Activated CD8-positive, alpha-beta memory T cell treated with anti-CD3 and anti-CD28 coated beads for 1 hour (primary cell): ENCODE measurements around the gene TLR1.
"Not testable (repeated sequence)": the region's sequence is repeated elsewhere in the genome, so short reads cannot be mapped to it uniquely, and the experiment has no call there.

Experiments
- DNase-seq, 2 donors: peaks; one replicate each; pipeline ENCODE4 v3.0.0-alpha.2; 2020; ENCODE audit warnings: low read depth in 1 of 2; ENCODE audit errors: extremely low read depth in 1 of 2

Gene TLR1

GRCh38 chr4:38811297-38811696 is 6.7 kb upstream of the TLR1 start:
- DNase-seq, result no peak

- DNase-seq, result not testable (repeated sequence)
Observed at GRCh38 chr4:38807462-38807861, 2.9 kb upstream of the TLR1 start.

- DNase-seq, result not testable (repeated sequence)
Observed at GRCh38 chr4:38806251-38806650, 1.7 kb upstream of the TLR1 start.

- no peak for DNase-seq
Observed at GRCh38 chr4:38805530-38806145, 1.0 kb upstream of the TLR1 start.

DNA sequence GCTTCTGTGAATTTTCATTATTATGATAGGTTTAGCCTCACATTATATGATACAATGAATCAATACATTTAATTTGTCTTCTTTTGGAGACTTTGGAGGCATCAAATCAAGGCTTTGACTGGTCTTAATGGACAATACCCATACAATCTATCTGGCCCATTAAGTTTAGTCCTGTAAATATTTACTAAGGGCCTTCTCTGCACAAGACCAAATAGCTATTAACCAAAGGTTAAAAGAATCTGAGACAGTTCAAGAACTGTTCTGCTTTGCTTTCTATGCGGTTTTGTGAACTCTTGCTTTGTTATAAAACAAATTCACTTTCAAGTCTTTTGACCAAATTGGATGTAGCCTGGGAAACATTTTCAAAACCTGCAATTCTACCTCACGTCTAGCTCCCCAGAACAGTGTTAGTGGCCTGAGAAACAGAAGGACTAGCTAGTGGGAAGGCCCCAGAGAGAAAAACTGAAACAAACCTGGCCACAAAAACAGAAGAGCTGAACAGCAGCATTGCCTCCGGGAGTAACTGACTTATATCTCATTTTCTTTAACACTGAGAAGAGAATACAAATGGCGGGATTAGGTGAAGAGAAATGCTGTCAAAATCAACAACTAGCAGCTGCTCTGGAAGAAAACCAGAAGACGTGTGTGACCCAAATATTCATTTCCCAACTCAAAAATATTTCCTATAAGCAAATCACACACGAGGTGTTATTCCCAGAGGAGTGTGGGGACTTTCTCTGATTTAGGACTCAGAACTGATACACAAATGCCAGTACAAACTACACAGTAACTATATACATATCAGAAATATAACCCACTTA is 548 bp downstream of the TLR1 start:
- DNase-seq, result no peak

DNA sequence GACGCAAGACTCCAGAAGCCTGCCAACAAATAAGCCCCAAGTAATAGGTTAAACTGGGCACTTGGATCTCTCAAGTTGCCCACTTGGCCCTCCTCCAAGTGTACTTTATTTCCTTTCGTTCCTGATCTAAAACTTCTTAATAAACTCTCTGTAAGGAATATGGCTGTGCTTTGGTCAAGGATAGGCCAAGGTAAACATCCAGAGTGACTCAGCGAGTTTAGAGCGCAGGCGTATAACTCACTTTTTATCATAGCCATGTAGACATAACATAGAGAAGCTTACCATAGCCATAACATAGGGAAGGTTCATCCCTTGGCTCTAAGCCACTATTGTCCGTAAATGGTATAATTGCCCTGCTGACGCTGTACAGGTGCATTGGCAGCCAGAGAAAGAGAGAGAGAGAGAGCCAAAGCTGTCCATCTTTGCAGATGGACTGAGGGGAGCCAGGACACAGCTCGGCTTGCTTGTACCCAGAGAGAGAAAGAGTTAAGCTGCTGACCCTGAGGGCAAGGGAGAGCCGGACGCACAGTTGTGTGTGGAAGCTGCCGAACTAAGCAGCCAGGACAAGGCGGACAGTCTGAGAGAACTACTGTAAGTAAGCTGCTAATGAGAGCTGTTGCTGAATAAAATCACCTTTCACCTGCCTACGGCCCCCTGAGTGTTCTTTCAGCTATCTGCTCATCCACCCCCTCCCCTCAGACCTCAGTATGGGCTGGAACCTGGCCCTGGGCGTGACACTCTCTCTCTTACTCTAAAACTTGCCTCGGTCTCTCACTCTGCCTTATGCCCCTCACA is 1.8 kb downstream of the TLR1 start:
- DNase-seq, result no peak

- no peak for DNase-seq
Observed at GRCh38 chr4:38800961-38801450, 3.6 kb downstream of the TLR1 start.

- DNase-seq, result no peak
Observed at GRCh38 chr4:38800366-38800765, 4.2 kb downstream of the TLR1 start.

- DNase-seq, result no peak
Observed at GRCh38 chr4:38795087-38795486, 9.5 kb downstream of the TLR1 start.

- DNase-seq, result no peak
Observed at GRCh38 chr4:38794051-38794450, 10.5 kb downstream of the TLR1 start.

DNA sequence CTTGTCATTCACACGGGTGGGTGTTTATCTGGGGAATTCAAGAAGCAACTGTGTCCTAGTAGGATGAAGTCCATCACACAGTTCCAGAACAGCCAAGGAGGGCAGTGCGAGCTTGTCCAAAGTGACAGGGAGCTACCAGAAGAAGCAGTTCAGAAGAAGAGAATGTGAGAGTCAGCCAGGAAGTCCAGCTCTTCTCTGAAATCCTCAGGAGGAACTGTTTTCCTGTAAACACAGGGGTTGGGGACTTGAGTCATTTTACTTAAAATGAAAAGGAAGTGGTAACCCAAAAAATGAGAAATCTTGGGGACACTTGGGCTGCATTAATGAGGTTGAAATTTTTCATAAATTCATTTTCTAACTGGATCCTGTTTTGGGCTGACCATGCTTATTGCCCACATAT is 13.6 kb downstream of the TLR1 start:
- no peak for DNase-seq

DNA sequence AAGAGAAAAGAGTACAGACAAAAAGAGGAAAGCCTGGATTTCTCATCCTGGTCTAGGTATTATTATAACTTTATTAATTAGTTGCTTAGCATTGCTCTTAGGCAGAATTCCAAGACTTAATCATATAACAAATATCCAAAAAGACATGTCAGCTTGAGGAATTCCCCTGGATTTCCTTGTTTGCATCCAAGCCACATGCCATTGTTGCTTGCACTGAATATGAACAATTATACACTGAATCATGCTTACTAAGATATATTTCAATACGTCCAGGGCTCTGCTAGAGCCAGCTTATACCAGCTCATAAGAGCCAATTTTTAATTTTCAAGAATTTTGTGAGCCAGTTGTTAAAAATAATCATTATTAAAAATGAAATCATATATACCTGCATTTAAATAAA is 16.3 kb downstream of the TLR1 start:
- no peak for DNase-seq

GRCh38 chr4:38787693-38788092 is 16.9 kb downstream of the TLR1 start:
- DNase-seq, result no peak

DNA sequence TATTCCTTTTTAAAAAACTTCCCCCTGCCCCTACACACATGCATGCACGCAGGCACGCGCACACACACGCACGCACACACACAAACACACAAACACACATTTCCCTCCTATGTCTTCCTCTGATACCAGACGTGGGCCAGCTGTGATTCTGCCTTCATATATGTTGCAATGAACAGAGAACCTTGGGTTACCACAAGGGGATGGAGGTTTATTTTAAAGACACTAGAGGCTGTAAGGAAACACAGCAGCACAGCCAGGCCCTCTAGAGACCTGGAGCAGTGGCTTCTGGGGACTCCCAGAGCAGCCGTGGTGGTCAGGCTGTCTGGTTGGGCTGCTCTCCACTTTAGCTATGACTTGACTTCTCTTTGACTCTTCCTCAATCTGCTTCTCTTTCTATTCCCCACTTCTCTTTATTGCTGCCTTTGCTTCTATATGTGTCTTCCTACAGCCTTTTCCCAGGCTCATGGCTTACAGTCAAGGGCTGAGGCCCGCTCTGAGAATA is 18.6 kb downstream of the TLR1 start:
- DNase-seq, result no peak

DNA sequence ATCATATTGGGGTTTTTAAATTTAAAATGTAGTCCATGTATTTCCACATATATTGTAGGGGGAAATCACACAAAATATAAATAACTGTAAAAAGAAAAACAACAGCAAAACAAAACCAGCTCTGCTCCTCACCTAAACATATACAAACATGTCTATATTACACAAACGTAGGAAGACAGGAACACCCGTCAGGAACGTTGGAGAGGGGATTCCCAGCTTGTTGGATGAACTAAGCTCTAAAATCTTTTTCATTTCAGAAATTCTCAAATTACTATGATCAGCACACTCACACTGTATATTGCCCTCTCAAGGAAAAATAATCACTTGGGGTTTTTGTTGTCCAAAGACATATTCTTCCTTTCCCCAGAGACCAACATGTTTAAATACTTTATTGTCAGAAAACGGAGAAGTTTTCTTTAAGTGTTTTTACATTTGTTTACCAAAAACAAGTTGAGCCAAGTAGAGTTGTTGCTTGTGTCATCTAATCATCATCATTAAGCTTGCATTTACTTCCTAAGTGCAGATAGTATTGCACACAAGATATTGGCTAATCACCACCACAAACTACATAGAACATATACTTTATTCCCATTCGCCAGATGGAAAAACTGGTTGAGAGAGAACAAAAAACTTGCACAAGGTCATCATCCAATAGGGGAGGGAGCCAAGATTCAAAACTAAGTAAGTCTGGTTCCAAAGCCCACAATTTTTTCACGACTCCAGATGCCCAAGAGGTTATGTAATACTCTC is 19.4 kb downstream of the TLR1 start:
- DNase-seq, result no peak

- no peak for DNase-seq
Observed at GRCh38 chr4:38784141-38784540, 20.4 kb downstream of the TLR1 start.

GRCh38 chr4:38783109-38783460 is 21.5 kb downstream of the TLR1 start:
- DNase-seq, result no peak

DNA sequence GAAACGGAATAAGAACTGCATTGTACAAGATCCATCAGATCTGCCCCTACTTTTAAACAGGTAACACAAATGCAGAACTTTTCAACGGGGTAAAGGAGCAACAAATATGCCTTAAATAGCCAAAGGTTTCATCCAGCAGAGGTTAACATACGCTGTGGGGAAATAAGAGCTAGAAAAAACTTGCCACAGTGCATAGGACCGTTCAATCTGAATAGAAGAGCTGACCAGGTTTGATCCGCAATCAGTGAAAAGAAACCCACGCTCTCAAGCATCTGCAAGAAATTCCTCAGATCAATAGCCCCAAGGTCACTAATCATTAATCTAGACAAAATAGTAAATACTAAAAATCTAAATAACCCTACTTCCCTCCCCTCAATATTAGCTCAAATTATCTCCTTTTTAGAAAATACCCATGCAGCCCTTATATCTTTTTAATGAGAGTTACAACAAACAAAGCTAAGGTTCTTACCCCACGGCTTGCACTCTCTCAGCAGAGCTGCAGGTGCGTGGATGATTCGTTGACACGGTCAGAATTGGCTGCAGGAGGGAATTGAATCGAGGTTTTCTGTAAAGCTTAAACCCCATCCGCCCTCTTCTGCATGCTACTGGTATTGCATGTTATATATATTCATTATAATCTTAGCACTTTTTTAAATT is 22.0 kb downstream of the TLR1 start, which contains the start of gene TLR10:
TSS of gene TLR10 (minus strand) at position 539 of the 657 bp plus-strand sequence. CDS start 7,400 bp downstream, outside the sequence.
- no peak for DNase-seq

- DNase-seq, result no peak
Observed at GRCh38 chr4:38781854-38782261, 22.7 kb downstream of the TLR1 start.

DNA sequence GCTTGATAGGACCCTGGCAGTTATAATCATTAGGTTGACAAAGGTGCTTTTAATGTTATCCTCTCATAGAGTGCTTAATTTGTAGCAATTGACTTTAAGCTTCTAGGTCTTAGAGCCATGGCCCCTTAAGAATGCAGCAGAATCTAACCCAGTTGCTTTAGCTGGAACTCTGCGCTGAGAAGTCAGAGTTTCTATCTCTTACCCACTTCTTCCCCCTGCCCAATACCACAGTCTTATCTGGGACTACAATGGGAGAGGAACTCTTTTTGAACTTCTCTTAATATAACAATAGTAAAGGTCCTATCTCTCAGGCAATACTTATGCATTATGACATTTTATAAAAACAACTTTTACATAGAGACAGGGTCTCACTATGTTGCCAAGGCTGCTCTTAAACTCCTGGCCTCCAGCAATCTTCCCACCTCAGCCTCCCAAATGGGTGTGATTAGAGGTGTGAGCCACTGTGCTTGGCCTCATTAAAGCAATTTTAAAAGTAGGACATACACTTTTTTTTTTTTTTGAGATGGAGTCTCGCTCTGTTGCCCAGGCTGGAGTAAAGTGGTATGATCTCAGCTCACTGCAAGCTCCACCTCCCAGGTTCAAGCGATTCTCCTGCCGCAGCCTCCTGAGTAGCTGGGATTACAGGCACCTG is 23.6 kb downstream of the TLR1 start:
- no peak for DNase-seq
